Vagina (tissue), 2 donors: Measurements from ENCODE around the gene SYNJ1.

ENCODE experiments used
- POLR2A ChIP-seq, 2 donors: fragments of 450-650 bp; IDR thresholded peaks; one replicate each; pipeline ENCODE4 v1.6.1; 2017; ENCODE audit warnings: antibody characterized with exemption in 2 of 2, mild to moderate bottlenecking in 2 of 2, moderate library complexity in 2 of 2
- POLR2AphosphoS5 ChIP-seq, 2 donors: sonication (generic); formaldehyde crosslinking; IDR thresholded peaks; one replicate each; pipeline ENCODE4 v1.9.0; 2017; ENCODE audit warnings: antibody characterized with exemption in 2 of 2, mild to moderate bottlenecking in 2 of 2, low read depth in 1 of 2; ENCODE audit not compliant: insufficient read depth in 1 of 2
- TF ChIP-seq, protein P1 (sequence below), 3 experiments: fragments of 450-650 bp in 2 of 3; fragments of 200-600 bp in 1 of 3; sonication (generic) in 1 of 3; IDR thresholded peaks; one replicate each; pipeline ENCODE4 v1.5.1; 2017 to 2019; ENCODE audit warnings: antibody characterized with exemption in 3 of 3, mild to moderate bottlenecking in 2 of 3, moderate library complexity in 2 of 3

DNA sequence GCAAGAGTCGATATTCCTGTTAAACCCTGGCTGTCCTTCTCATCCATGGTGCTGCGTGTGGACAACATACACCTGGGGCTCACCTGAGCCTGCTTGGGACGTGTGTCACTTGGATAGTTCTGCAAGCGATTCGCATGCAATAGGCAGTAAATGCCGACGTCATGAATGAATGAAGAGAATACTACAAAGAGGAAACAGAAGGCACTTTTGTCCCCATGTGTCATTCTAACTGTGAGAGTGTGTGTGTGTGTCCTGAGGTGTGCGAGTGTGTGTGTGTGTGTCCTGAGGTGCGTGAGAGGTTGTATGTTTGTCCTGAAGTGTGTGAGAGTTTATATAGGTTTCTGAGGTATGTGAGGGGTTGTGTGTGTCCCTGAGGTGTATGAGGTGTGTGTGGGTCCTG lies 141.8 kb downstream of the SYNJ1 start:
- TF ChIP-seq, protein P1, sequence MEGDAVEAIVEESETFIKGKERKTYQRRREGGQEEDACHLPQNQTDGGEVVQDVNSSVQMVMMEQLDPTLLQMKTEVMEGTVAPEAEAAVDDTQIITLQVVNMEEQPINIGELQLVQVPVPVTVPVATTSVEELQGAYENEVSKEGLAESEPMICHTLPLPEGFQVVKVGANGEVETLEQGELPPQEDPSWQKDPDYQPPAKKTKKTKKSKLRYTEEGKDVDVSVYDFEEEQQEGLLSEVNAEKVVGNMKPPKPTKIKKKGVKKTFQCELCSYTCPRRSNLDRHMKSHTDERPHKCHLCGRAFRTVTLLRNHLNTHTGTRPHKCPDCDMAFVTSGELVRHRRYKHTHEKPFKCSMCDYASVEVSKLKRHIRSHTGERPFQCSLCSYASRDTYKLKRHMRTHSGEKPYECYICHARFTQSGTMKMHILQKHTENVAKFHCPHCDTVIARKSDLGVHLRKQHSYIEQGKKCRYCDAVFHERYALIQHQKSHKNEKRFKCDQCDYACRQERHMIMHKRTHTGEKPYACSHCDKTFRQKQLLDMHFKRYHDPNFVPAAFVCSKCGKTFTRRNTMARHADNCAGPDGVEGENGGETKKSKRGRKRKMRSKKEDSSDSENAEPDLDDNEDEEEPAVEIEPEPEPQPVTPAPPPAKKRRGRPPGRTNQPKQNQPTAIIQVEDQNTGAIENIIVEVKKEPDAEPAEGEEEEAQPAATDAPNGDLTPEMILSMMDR (IDR thresholded peaks at IDR 0.05), result no peak
- no peak for TF ChIP-seq POLR2A (IDR thresholded peaks at IDR 0.05)
- TF ChIP-seq POLR2AphosphoS5 (IDR thresholded peaks at IDR 0.05; ENCODE audit: insufficient read depth in 1 of 2, low read depth in 1 of 2), result no peak
